GM18517 (cell line): ENCODE measurements around the gene LMOD1.
"Not testable (repeated sequence)": the region's sequence is repeated elsewhere in the genome, so short reads cannot be mapped to it uniquely, and the experiment has no call there.

Experiments
- ATAC-seq: cut with Tn5 transposase; IDR thresholded peaks from one replicate; pipeline ENCODE4 v1.9.1; 2021; ENCODE audit warnings: mild to moderate bottlenecking, moderate library complexity; ENCODE audit not compliant: unreplicated experiment

Gene LMOD1

DNA sequence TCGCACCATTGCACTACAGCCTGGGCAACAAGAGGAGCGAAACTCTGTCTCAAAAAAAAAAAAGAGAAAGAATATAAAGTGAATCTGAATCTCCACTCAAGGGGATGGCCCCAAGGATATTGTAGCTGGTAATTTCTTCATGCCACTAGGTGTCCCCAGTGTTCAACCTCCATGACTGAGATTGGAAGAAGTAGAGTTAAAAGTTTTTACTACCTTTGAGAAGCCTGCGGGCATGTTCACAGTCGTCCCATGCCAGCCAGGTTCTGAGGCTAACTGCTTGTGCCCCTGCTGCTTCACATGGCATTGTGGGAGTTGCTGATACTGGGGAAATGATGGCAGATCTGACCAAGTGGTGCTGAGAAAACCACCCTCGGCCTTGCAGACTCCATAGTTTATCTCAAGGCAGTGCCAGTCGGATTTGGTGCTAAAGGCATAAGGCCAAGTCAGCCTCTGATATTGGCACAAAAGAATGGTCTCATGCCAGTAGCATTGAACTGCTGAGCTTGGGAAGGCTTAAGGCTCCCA lies 68.4 kb downstream of the LMOD1 start:
- ATAC-seq: no peak

DNA sequence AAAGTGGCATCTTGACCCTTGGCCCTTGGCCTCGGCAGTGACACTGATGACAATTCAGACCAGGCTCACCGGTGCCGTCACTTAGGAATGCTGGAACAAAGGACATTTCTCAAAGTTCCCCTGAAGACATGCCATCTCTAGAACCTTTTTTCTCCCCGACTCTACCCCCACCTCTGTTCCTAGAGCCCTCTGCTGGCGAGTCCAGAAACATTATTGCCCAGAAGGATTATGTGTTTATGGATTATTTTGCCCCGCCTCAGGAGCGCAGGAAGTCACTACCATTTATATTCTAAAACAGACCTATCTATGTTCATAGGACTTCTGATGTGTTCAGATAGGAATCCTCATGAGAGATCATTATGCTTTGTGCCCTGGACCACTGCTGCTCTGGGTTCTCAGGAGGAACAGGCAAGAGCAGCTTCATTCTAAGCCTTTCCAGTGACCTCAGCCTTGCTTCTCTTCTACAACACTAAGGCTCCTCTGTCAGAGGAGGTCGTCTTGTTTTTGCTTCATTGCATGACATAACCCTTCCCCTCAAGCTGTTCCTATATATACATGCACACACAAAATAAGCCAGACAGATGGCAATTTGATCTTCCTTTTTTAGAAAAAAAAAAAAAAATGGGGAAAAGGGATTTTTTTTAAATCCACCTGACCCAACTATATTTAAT lies 70.1 kb downstream of the LMOD1 start:
- no peak for ATAC-seq

- no peak for ATAC-seq
Measured at GRCh38 chr1:201874672-201875071, 71.7 kb downstream of the LMOD1 start.

DNA sequence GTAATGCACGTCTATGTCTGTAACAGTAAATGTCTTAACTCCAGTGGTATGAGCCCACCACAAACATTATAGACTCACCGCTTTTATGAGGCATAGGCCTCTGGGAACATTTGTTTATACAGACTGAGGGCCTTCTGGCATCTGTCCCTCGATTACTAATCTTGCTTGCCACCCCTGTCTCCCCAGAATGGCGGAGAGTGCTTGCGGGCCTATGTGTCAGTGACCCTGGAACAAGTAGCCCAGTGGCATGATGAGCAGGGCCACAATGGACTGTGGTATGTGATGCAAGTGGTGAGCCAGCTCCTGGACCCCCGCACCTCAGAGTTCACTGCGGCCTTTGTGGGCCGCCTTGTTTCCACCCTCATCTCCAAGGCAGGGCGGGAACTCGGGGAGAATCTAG lies 76.0 kb downstream of the LMOD1 start:
- no peak for ATAC-seq

DNA sequence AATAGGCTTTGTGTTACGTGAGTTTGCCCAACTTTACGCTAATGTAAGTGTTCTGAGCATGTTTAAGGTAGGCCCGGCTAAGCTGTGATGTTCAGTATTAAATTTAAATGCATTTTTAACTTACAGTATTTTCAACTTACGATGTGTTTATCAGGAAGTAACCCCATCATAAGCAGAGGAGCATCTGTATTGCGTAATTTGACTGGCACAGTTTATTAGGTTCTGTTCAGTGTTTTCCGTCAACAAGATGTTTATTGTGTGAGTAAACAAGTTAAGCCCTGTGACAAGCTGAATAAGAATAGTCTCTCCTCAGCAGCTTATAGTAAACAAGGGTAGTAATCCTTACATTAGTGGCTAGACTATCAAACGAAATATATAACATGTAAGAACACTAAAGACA lies 84.9 kb downstream of the LMOD1 start:
- ATAC-seq: no peak

GRCh38 chr1:201859424-201859823 lies 86.9 kb downstream of the LMOD1 start:
- no peak for ATAC-seq

DNA sequence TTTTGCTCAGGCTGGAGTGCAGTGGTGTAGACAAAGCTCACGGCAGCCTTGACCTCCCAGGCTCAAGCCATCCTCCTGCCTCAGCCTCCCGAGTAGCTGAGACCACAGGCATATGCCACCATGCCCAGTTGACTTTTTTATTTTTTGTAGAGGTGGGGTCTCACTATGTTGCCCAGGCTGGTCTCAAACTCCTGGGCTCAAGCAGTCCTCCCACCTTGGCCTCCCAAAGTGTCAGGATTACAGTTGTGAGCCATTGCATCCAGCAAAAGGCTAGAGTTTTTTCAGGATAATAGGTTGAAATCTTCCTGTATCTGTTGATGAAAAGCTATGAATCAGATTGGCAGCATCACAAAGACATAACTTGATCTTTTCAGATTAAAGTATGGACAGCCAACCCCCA lies 89.6 kb downstream of the LMOD1 start:
- ATAC-seq: not testable (repeated sequence)

DNA sequence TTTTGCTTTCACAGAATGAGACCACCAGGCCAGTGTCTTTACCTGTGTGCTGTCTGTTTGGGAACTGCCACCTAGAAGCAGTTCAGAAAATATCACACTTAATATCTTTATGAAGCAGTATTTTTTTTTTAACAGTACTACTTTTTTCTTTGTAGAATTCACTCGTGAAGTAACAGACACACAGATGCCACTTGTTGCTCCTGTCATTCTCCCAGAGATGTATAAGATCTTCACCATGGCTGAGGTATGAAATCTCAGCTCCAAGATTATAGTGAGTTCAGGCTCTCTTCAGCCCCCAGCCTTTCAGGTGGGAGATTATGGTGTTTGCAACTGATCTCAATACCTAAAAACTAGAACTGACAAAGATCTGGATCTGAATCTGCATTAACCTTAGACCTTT lies 94.4 kb downstream of the LMOD1 start:
- ATAC-seq: no peak

DNA sequence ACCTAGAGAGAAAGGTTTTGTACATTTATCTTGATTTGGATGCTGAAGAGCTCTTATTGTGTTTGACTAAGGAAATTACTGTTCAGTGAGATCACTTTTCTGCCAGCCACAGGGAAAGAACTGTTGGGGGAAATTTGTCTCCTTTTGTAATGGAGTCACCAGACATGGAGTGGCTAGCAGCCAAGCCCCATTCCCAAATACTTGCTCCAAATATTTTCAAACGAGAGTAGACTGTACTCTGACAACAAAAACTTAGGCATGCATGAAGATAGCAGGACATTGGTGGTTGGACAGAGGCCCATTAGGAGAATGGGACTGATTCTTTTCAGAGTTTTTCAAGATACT lies 96.3 kb downstream of the LMOD1 start:
- no peak for ATAC-seq

GRCh38 chr1:201849372-201850052 lies 96.8 kb downstream of the LMOD1 start:
- ATAC-seq: no peak

DNA sequence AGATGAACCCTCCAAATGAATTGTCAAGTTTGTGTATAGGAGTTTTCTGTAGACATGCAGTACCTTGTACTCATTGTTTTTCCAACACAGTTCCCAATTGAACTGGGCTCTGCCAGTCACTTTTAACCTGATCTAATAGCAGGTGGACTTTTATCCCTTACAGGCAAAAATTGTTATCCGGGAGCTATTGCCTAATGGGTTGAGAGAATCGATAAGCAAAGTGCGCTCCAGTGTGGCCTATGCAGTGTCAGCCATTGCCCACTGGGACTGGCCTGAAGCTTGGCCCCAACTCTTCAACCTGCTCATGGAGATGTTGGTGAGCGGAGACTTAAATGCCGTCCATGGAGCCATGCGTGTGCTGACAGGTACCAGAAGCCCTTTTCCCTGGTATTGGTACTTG lies 98.1 kb downstream of the LMOD1 start:
- no peak for ATAC-seq

- ATAC-seq: no peak
Measured at GRCh38 chr1:201847150-201847549, 99.2 kb downstream of the LMOD1 start.
